Keratinocyte (primary cell): Measurements from ENCODE around the gene SF3B6. TPM values are rescaled to one million over a fixed set of nuclear protein-coding genes. Genes with fewer than 3 reads are reported as not detected.

Source experiments
- DNase-seq: peaks from one replicate; pipeline ENCODE4 v3.0.0-alpha.2; 2011; ENCODE audit warnings: low read depth, missing footprints, low spot score
- FAIRE-seq: peaks from 2 replicates; lab custom pipeline; 2011; peaks lifted over from hg19 to GRCh38; lab: Jason Lieb, UNC
- H2AFZ ChIP-seq: 2 replicates; pipeline ENCODE4 v1.6.0; 2012; ENCODE audit warnings: low read length, control low read depth, inconsistent platforms; ENCODE audit not compliant: control insufficient read depth
- H3K27ac ChIP-seq: 2 replicates; pipeline ENCODE4 v1.5.1; 2011; ENCODE audit warnings: low read length; ENCODE audit not compliant: control insufficient read depth, insufficient read depth
- H3K27me3 ChIP-seq: 3 replicates; pipeline ENCODE4 v1.6.0; 2011; ENCODE audit warnings: low read length; ENCODE audit not compliant: control insufficient read depth, insufficient read depth; ENCODE audit errors: extremely low read depth
- H3K36me3 ChIP-seq, 2 experiments: 2 replicates in 1 of 2; 3 replicates in 1 of 2; pipeline ENCODE4 v1.5.1; 2011; ENCODE audit warnings: low read length in 2 of 2, mild to moderate bottlenecking in 1 of 2; ENCODE audit not compliant: control insufficient read depth in 2 of 2, insufficient read depth in 2 of 2; ENCODE audit errors: extremely low read depth in 1 of 2
- H3K4me1 ChIP-seq: 3 replicates; pipeline ENCODE4 v1.5.1; 2011; ENCODE audit warnings: low read length; ENCODE audit not compliant: control insufficient read depth, insufficient read depth; ENCODE audit errors: extremely low read depth
- H3K4me2 ChIP-seq: 3 replicates; pipeline ENCODE4 v1.6.0; 2011; ENCODE audit warnings: low read depth, low read length; ENCODE audit not compliant: control insufficient read depth, insufficient read depth; ENCODE audit errors: extremely low read depth
- H3K4me3 ChIP-seq, 3 experiments: fragments of 200-600 bp in 1 of 3; sonication (generic) in 1 of 3; 2 replicates in 2 of 3; 3 replicates in 1 of 3; pipeline ENCODE4 v1.5.1; 2011 to 2016; ENCODE audit warnings: low read length in 3 of 3, mild to moderate bottlenecking in 3 of 3, control low read depth in 2 of 3, inconsistent platforms in 1 of 3, low read depth in 1 of 3, mixed read lengths in 1 of 3, mixed run types in 1 of 3, moderate library complexity in 1 of 3; ENCODE audit not compliant: control insufficient read depth in 2 of 3, insufficient read depth in 2 of 3; ENCODE audit errors: extremely low read depth in 1 of 3
- H3K79me2 ChIP-seq: 2 replicates; pipeline ENCODE4 v1.6.0; 2012; ENCODE audit warnings: low read length; ENCODE audit not compliant: control insufficient read depth, insufficient read depth
- H3K9ac ChIP-seq: 3 replicates; pipeline ENCODE4 v1.6.0; 2011; ENCODE audit warnings: low read length; ENCODE audit not compliant: control insufficient read depth, insufficient read depth; ENCODE audit errors: extremely low read depth
- H3K9me1 ChIP-seq: 3 replicates; pipeline ENCODE4 v1.6.0; 2011; ENCODE audit warnings: low read length; ENCODE audit not compliant: control insufficient read depth, insufficient read depth; ENCODE audit errors: extremely low read depth
- H3K9me3 ChIP-seq: 2 replicates; pipeline ENCODE4 v1.5.1; 2012; ENCODE audit warnings: low read depth, low read length; ENCODE audit not compliant: control insufficient read depth
- H4K20me1 ChIP-seq: 3 replicates; pipeline ENCODE4 v1.6.0; 2011; ENCODE audit warnings: low read length; ENCODE audit not compliant: control insufficient read depth, insufficient read depth; ENCODE audit errors: extremely low read depth
- CTCF ChIP-seq, 3 experiments: IDR thresholded peaks in 1 of 3; conservative IDR thresholded peaks in 1 of 3; optimal IDR thresholded peaks in 1 of 3; 2 replicates in 2 of 3; 3 replicates in 1 of 3; pipeline versions ENCODE3 to v1.5.1; 2011; ENCODE audit warnings: low read length in 3 of 3, mild to moderate bottlenecking in 3 of 3, moderate library complexity in 2 of 3, control low read depth in 1 of 3, inconsistent platforms in 1 of 3; ENCODE audit not compliant: insufficient read depth in 2 of 3; ENCODE audit errors: extremely low read depth in 1 of 3
- EZH2 ChIP-seq: IDR thresholded peaks from one replicate; pipeline ENCODE4 v1.6.1; 2012; ENCODE audit warnings: inconsistent platforms, mild to moderate bottlenecking, low read length, moderate library complexity
- dilution Hi-C: fragments of 300-500 bp; cut with MboI; formaldehyde crosslinking; loops from one replicate; pipeline ENCODE4 v1.7.0; 2020; ENCODE audit warnings: low sequenced_read_pairs; ENCODE audit not compliant: extremely low pct_ligation_motif_present
- polyA plus RNA-seq, 5 experiments: library from polyadenylated mRNA; depleted of rRNA in 3 of 5; stranded (reverse) in 3 of 5; stranded (forward) in 1 of 5; unstranded in 1 of 5; fragments of >200 nt; gene quantifications; 1 replicate in 1 of 5; 2 replicates in 3 of 5; 3 replicates in 1 of 5; pipeline versions ENCODE4 v1.2.1 to v1.2.3, GENCODE V29; 2011 to 2012; ENCODE audit warnings: missing spikeins in 2 of 5, low read depth in 1 of 5, low replicate concordance in 1 of 5

SF3B6 gene
- polyA plus RNA-seq, 1 donor (not counting 4 experiments of a cell fraction or from before 2014, with no cell fraction given): 347 TPM

GRCh38 chr2:24019729-24020128 is 56.4 kb downstream of the SF3B6 start:
- DNase-seq (no peak), FAIRE-seq (no peak)
- Histone ChIP-seq H3K9ac (no peak overlapping the region), H3K4me1 (peaks cover 12% of the 10 kb centered on the region), H3K79me2 (no peaks in the 10 kb centered on the region), H3K4me2 (no peak overlapping the region), H4K20me1 (no peaks in the 10 kb centered on the region), H3K9me1 (no peaks in the 10 kb centered on the region), H3K4me3 (no peak overlapping the region), H2AFZ (no peak overlapping the region), H3K27ac (no peak overlapping the region), H3K9me3 (no peaks in the 10 kb centered on the region), H3K27me3 (no peaks in the 10 kb centered on the region), H3K36me3 (peaks cover 1 to 4% of the 10 kb centered on the region in 2 experiments)
- TF ChIP-seq EZH2: no peak
- no peak for TF ChIP-seq CTCF (optimal IDR thresholded peaks at IDR 0.05 in 1 of 3, IDR thresholded peaks at IDR 0.05 in 1 of 3, conservative IDR thresholded peaks at IDR 0.05 in 1 of 3; ENCODE audit: extremely low read depth in 1 of 3, insufficient read depth in 2 of 3, low read length in 3 of 3)
- dilution Hi-C loops: no loop called here

GRCh38 chr2:24018241-24018640 is 57.9 kb downstream of the SF3B6 start:
- Histone ChIP-seq H3K9me3 (no peaks in the 10 kb centered on the region), H4K20me1 (no peaks in the 10 kb centered on the region), H3K9ac (no peak overlapping the region), H3K36me3 (peaks cover 0 to 1% of the 10 kb centered on the region in 2 experiments), H3K9me1 (no peaks in the 10 kb centered on the region), H2AFZ (no peak overlapping the region), H3K79me2 (no peaks in the 10 kb centered on the region), H3K27me3 (peaks cover 1% of the 10 kb centered on the region), H3K4me1 (peaks cover 12% of the 10 kb centered on the region), H3K4me2 (no peak overlapping the region), H3K27ac (no peak overlapping the region), H3K4me3 (no peak overlapping the region)
- TF ChIP-seq EZH2 (no peak), CTCF (optimal IDR thresholded peaks at IDR 0.05 in 1 of 3, IDR thresholded peaks at IDR 0.05 in 1 of 3, conservative IDR thresholded peaks at IDR 0.05 in 1 of 3; ENCODE audit: extremely low read depth in 1 of 3, insufficient read depth in 2 of 3, low read length in 3 of 3) (no peak)
- FAIRE-seq (no peak), DNase-seq (no peak)
- dilution Hi-C loops: no loop called here
